Stimulated activated CD8-positive, alpha-beta memory T cell treated with anti-CD3 and anti-CD28 coated beads, Interleukin-12 subunit alpha, Interleukin-12 subunit beta, amount 100 ng/mL, for 4 hours (primary cell): ENCODE results near the gene PLCH2.

Experiments used
- DNase-seq: peaks from one replicate; pipeline ENCODE4 v3.0.0-alpha.2; 2020; ENCODE audit warnings: low read depth

Gene PLCH2

GRCh38 chr1:2528966-2529783 is 53.1 kb downstream of the PLCH2 start:
- DNase-seq = peak; percentile 32

GRCh38 chr1:2529784-2530512 is 53.9 kb downstream of the PLCH2 start, which contains the start of gene HES5:
HES5 (minus strand) TSS chr1:2530263; CDS start chr1:2530164, 99 bp downstream.
- no peak for DNase-seq

DNA sequence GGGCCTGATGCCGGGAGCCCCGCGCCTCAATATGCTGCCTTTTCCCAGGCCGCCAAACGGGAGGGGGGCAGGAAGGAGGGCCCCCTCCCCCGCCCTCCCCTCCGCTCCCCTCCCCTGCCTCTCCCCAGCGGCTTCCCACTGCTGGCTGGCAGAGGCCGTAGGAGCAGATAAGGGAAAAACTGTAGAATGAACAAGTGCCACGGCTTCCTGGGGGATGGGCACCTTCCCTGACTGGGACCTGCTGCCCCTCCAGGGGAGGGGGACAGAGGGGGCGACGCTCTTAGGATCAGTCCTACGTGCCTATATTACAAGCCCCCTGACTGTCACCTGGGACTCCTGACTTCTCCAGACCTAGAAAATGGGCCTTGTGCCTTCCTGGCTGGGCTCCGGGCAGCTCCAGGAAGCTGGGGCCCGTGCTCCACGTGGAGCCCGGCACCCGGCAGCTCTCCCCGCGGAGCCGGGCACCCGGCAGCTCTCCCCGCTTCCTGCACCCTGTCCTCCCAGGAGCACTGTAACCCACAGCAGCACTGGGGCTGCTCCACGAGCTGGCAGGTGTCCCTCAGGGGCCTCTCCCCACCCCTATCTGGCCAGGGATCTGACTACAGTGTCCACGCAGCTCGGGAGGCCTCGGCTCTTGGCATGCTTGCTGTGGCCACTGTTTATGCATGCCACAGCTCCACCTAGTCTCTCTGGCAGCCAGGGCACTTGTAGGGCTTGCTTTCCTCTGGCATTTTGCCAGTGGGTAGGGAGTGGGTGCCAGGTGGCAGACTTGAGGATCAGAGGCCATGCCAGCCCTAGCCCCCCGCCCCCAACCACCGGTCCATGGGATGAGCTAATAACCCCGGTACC is 54.6 kb downstream of the PLCH2 start:
- no peak for DNase-seq

DNA sequence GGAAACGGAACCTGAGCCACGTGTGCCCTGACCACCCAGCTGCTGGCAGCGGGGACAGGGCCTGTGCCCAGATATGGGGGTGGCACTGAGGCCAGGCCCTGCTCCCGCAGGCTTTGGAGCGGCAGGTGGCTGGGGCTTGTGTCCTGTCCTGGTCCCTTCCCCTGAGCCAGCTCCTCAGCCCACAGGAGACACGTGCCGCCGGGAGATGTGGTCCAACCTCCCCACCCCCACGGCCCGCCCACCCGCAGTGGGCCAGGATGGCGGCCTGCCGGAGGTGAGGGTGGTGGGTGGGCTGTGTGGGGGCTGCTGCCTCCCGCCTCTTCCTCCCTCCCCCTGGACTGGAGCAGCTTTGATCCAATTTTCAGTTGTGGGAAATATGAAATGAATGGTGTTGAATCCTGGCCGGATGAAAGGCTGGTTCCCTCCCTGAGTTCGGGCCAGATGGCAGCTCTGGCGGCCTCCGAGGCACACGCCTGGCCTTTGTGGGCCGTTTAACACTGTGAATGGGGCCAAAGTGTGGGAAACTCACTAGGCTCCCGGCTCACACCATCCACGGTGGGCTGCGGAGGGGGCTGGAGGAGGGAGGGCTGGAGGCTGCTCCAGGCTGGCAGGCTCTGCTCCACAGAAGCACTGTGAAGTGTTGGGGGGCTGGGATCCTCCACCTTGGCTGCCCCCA is 56.5 kb downstream of the PLCH2 start:
- no peak for DNase-seq

GRCh38 chr1:2533365-2533764 is 57.3 kb downstream of the PLCH2 start:
- DNase-seq = no peak

DNA sequence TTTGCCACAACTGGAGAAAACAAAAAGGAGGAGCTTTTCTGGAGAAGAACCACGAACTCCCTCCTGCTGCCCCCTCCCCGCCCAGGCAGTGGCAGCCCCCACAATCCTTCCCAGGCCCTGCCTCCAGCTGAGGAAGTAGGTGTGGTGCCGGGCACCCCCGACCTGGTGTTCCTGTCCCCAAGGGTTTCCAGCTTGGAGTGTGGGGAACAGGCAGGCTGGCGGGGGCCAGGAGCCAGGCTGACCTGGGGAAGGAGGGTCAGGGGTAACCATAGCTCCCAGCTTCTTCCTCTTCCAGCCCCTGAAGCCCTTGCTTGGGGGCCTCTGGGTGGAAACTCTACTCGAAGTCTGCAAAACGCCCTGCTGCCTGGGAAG is 58.2 kb downstream of the PLCH2 start:
- DNase-seq = no peak

- no peak for DNase-seq
Measured at GRCh38 chr1:2534687-2535441, 58.8 kb downstream of the PLCH2 start.

- no peak for DNase-seq
Measured at GRCh38 chr1:2535455-2535854, 59.4 kb downstream of the PLCH2 start.

GRCh38 chr1:2535981-2536380 is 59.9 kb downstream of the PLCH2 start:
- no peak for DNase-seq

- no peak for DNase-seq
Measured at GRCh38 chr1:2537784-2538115, 61.7 kb downstream of the PLCH2 start.

DNA sequence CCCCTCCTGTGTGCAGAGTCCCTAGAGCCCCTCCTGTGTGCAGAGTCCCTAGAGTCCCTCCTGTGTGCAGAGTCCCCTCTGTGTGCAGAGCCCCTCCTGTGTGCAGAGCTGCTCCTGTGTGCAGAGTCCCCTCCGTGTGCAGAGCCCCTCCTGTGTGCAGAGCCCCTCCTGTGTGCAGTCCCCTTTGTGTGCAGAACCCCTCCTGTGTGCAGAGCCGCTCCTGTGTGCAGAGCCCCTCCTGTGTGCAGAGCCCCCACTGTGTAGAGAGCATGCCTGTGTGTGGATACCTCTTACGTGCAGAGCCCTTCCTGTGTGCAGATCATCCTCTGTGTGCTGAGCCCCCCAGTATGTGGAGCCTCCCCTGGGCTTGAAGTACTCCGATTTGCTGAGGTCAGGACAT is 62.3 kb downstream of the PLCH2 start:
- no peak for DNase-seq

GRCh38 chr1:2538872-2539271 is 62.8 kb downstream of the PLCH2 start:
- no peak for DNase-seq

DNA sequence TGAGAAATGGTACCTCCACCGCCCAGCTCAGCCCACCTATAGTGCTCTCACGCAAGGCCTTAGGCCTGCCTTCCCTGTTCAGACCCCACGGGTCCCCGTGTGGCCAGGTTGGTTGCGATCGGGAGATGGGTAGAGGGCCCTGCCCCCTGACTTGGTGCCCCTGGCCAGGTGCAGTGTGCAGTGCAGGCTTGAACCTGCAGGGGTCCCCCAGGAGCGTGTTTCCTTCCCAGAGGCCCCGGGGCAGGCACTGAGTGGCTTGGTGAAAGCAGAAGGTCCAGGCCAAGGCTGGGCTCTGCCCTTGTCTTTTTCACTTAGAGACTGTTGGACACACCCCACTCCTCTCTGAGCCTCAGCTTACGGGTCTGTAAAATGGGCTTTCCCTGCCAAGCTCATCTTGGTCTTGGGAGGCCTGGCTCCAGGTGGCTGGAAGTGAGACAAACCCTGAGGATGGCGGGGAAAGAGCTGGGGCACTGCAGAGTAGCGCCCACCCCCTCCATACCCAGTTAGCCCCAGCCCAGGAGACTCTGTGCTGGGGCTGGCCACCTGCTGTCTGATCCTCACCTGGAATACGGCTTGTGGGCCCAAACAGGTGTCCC is 63.3 kb downstream of the PLCH2 start:
- no peak for DNase-seq

GRCh38 chr1:2540816-2541492 is 64.9 kb downstream of the PLCH2 start:
- no peak for DNase-seq

DNA sequence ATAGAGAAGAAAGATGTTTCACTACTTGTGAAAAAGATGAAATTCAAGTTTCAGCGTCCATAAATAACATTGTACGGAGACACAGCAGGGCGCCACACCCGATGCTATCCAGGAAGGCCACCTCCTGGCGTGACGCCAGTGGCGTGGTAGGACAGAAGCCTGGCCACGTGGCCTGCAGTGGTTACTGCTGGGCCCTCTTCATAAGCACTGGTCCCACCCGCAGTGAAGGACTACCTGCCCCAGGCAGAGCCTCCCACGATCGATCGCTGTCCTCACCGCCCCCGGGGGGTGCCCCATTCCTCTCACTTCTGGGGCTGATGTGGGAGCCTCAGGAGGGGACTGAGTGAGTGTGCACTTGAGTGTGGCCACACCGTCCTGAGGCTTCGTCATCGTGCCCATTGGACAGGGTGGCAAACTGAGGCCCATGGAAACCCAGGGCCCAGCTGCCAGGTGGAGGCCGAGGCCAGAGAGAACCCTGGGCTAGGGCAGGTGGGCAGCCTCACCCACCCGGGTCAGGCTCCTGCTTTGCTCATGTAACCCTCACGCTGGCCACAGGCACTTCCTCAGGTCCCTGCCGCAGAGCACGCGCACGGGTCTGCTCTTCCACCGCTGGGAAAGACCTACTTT is 65.6 kb downstream of the PLCH2 start:
- DNase-seq = no peak

DNA sequence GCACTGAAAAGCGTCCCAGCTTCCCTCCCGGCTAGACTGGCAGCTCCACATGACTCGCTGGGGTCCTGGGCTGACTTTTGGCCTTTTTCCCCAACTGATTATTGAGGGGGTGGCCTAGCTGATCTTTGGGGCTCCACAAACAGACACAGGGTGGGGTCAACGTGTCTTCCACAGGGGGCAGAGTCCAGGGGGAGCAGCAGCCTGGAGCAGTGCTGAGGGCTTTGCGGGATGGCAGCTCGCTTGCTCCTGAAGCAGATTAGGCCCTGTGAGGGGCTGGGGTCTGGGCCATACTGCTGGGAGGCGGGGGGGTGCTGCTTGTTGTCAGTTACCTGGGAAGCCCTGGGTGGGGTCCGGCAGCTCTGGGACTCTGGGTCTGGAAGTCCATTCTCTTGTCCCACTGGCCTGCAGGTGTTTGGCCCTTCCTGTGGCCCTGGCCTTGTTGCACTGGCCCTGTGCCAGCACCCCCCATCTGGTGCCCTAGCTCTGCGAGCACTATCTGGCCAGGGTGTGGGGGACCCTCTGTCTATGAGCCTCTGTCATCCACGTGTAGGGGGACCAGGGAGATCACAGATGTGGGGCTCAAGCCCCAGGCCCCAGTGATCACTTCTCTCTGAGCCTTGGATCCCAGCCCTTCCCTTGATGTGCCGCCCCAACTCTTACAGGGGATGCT is 66.3 kb downstream of the PLCH2 start:
- DNase-seq = no peak

DNA sequence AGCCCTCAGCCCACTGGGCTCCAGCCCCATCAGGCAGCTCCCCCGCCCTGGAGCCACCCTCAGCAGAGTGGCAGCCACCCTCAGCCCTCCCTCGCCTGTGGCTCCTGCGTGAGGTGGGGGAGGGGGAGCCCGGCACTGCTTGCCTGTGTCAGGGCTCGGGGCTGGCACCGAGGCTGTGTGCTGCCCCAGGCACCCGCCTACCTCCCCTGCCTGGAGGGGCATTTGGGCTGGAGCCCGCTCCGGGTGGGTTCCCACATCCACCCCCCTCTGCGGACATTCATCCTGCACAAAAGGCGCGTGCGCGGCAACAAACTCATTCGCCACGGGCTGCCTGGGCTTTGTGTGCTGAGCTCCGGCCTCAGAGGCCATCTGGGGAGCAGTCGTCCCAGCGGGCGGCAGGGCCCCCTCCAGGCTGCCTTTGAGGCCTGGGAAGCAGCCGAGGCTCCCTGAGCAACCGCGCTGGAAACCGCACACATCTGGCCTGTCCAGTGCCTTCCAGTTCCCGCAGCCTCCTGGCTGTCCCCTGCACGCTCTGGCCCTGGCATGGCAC is 67.5 kb downstream of the PLCH2 start:
- DNase-seq = peak; percentile 33

DNA sequence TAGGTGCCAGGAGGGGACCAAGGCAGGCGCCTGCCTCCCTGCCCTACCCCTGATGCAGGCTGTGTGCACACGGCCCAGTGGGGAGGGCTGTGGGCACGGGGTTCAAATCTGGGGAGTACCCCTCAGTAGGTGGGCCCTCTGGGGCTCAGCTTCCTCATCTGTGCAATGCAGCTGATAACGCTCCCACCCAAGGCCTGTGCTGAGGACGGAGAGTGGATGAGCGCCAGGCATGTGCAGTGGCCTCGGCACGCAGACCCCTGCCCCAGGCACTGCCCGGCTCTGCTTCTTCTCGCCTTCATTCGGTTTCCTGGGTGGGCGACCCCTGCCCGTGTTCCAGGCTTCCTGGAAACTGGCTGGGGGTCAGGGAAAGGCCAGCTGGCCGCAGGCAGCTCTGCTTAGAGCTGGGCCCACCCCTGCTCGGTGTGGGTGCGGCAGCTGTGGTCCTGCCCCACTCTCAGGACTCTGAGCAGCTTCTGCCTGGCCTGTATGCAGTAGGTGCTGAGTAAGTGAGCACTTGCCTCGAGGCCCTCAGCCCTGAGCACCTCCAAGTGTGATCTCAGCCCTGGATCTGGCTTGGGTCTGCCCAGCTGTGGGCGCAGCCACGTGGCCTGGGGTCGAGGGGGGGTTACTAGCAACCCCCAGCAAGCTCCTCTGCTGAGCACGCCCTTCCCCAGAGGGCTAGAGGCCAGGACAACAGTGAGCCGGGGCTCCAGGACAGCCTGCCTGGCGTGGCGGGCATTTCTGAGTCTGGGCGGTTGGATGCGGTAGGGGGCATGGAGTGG is 68.2 kb downstream of the PLCH2 start:
- no peak for DNase-seq
